NCI-H526 (cell line): ENCODE measurements around the gene MDH1.
"Not testable (repeated sequence)": the region's sequence is repeated elsewhere in the genome, so short reads cannot be mapped to it uniquely, and the experiment has no call there.

Source experiments
- DNase-seq, 2 experiments: peaks; one replicate each; lab custom pipeline; 2025; lab: John Stamatoyannopoulos, UW

MDH1 gene

DNA sequence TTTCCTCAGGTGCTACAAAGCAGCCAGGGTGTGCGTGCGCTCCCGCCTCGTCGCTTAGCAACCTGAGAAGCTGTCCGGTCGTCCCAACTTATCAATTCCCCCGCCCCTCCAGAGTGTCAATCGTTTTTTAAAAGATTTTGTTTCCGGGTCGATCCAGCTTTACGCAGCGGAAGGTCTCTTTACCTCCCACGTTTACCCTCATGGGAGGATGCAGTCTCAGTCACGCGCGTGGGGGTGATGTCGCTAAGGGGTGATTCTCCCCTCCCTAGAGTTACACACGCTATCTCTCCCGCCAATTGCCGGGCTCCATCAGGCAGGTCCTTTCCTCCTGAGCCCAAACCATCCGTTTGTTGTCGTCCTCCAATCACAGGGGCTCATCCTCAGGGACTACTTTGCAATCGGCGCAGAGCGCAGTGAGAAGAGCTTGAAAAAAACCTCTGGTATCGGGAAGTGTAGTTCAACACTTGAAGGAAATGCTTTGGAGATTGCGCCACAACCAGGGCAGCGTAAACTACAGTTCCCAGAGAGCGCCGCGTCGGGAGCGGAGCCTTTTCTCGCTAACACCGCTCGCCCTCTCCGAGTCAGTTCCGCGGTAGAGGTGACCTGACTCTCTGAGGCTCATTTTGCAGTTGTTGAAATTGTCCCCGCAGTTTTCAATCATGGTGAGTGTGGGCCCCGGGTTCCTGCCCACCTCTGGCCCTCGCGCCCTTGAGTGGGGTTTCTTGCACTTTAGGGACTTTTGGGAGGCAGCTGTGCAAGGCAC lies at the start of gene MDH1, which contains the start of gene WDPCP:
MDH1 (plus strand) TSS at position 579 of the 763 bp plus-strand sequence; CDS start at position 660, 81 bp downstream.
WDPCP (minus strand) TSS at position 93 of the 763 bp plus-strand sequence. CDS start 206 bp downstream, outside the sequence.
- peak; percentile 99 for DNase-seq

DNA sequence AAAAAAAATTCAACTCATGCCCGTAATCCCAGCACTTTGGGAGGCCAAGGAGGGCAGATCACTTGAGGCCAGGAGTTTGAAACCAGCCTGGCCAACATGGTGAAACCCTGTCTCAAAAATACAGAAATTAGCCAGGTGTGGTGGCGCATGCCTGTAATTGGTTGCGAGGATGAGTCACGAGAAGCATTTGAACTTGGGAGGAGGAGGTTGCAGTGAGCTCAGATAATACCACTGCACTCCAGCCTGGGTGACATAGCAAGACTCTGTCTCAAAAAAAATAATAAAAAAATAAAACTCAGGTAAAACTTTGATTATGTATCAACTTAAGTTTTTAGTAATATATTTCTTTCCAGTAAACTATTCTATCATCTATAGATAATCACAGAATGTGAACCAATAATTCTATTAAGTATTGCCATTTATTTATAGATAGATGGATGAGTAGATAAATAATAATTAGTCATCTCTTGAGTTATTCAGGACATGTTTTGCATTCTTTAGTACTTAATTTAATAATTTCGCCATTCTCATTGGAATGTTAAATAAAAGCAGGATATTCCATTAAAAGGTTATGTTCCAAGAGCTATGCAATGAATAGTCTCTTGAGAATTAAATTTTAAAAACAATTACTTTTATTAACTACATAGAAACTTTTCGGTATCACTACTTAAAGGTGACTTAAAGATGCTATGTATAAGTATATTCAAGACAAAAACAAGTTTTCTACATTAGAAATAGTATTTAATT lies 49.2 kb upstream of the MDH1 start:
- no peak for DNase-seq

DNA sequence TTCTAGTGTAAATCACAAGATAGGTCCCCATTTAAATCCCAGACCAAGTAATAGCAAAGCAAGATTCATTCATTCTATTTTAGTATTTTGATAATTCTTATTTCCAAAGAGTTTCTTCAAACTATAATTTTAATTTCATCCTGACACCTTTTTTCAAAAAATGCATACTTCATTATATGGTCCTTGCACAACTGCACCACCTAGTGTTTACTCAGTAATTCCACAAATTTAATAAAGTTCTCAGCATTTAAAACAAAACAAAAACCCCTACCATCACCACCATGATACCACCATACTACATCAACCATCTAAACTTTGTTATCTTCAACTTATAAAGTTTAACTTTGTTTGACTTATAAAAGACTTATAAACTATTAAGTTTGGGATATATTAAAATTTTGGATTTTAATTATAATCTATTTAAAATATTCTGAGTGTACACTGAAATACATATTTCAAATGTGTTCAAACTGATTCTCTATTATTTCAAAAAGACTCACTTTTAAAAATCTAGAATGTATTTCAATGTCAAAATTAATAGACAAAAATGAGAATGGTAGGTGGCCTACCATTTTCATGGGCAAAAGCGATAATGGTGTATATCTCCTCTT lies 44.6 kb upstream of the MDH1 start:
- DNase-seq: peak in 1 of 2 experiments; percentile 33

DNA sequence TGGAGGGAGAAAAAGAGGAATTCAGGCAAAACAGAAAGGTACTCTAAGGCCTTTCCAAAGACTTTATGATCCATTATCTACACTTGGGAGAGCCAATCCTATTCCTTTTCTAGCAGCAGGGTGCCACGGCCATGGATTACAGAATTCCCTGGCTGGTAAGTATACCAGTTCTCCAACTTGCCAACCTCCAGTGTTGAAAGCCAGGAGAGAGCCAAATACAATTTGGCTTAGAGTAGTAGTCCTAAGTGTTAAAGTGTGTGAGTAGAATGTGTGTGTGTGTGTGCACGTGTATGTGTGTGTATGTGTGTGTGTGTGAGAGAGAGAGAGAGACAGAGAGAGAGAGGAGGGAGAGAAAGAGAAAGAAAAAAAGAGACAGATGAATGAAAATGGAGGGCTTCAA lies 43.7 kb upstream of the MDH1 start:
- no peak for DNase-seq

DNA sequence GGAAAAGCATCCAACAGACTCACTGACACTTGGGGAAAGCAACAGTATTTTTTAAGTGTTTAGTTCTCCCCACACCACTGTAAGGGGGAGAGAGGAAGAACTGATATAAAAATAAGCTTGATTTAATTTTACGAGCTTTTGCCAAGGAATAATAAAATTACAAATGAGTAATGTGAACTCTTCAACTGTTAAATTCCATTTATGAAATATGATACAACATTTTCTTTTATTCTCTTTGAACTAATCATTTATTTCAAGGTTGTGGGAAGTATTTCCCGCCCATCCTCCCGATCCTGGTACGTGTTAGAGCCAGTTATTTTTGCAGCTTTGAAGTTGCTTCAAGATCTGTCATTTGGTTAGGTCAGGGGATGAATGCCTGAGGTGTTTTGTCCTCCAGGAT lies 35.7 kb upstream of the MDH1 start:
- no peak for DNase-seq

DNA sequence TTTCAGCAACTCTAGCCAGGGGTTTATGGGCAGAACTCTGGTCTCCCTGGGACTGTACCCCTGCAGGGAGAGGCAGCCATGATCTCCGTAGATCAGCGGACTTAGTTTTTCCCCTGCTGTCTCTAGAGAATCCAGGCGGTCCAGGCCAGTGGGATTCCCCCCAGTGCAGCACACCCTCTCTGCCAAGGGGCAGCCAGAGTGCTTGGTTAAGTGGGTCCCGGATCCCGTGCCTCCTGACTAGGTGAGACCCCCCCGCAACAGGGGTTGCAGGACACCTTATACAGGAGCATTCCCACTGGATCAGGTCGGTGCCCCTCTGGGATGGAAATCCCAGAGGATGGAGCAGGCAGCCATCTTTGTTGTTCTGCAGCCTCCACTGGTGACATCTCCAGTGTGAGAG lies 33.5 kb upstream of the MDH1 start:
- no peak for DNase-seq

DNA sequence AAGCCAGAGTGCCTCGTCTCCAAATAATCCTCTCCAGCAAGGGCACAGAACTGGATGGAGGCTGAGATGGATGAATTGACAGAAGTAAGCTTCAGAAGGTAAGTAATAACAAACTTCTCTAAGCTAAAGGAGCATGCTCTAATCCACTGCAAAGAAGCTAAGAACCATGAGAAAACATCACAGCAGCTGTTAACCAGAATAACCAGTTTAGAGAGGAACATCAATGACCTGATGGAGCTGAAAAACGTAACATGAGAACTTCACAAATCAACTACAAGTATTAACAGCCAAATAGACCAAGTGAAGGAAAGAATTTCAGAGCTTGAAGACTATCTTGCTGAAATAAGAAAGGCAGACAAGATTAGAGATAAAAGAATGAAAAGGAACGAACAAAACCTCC lies 32.8 kb upstream of the MDH1 start:
- peak in 1 of 2 experiments; percentile 17 for DNase-seq

DNA sequence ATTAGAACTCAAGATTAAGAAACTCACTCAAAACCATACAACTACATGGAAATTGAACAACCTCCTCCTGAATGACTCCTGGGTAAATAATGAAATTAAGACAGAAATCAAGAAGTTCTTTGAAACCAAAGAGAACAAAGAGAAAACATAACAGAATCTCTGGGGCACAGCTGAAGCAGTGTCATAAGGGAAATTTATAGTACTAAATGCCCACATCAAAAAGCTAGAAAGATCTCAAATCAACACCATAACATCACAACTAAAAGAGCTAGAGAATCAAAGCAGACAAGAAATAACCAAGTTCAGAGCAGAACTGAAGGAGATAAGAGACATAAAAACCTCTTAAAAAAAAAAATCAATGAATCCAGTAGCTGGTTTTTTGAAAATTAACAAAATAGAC lies 30.9 kb upstream of the MDH1 start:
- DNase-seq: not testable (repeated sequence)

DNA sequence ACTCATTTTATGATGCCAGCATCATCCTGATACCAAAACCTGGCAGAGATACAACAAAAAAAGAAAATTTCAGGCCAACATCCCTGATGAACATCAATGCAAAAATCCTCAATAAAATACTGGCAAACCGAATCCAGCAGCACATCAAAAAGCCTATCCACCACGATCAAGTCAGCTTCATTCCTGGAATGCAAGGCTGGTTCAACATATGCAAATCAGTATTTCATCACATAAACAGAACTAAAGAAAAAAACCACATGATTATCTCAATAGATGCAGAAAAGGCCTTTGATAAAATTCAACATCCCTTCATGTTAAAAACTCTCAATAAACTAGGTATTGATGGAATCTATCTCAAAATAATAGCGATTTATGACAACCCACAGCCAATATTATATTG lies 29.8 kb upstream of the MDH1 start:
- not testable (repeated sequence) for DNase-seq

DNA sequence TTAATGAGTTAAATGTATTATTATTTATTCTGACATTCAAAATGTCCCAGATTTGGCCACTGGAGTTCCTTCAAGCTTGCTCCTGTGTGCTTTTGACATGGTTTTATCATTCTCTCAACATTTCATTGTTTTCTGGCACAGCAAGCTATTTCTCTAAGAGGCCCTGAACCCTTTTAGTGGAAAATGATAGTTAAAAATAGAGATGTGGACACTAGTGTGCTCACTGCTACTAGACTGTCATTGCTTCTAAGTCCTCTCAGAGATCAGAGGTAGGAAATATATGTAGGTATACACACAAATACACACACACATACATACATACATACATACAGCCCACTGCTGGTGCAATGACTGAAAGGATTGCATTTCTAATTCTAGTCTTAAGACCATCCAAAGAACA lies 26.0 kb upstream of the MDH1 start:
- no peak for DNase-seq

DNA sequence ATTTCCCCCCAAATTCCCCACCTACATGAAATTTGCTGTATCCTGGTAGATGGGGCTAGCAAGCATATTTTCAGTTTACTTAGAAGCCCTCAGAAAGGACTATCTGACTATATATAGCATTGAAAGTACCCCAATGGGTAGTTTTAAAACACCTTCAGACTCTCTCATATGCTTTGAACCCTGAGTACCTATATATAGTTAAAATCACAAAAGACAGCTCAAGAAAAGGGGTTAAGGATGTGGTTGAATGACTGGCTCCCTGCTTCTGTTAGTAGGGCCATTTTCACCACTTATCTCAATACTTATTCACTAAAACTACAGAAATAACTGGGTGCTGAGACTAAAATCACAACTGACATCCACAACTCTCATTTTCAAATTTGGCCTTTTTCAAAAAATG lies 19.0 kb upstream of the MDH1 start:
- no peak for DNase-seq

DNA sequence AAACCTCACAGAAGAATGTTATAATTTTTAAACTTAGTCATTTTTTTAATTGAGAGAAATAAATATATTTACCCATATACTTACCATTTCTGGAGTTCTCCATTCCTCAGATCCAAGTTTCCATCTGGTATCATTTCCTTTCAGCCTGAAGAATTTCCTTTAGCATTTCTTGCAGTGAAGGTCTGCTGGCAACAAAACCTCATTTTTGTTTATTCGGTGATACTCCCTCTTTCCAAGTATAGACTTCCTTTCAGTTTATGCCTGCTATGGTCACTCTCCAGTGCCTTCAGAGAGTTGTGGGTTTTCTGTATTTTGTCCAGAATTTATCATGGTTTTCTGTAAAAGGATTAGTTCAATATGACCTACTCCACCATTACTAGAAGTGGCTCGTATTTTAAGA lies 17.5 kb upstream of the MDH1 start:
- DNase-seq: no peak

DNA sequence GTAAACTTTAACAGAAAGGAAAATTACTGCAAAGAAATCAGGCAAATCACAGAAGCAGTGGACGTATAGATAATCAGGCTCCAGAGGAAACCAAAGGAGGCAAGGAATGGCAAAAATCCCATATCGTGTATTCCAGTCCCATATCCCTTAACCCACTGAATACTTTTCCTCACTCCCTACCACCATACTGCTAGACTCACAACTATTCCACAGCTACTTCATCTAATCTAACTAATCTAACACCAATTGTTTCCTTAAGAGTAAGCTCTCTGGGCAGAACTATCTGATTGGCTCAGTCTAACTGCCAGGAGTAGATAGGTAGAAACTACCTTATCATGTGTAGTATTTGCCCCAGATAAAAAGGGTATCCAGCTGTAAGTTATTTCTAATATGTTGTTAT lies 16.8 kb upstream of the MDH1 start:
- DNase-seq: no peak

DNA sequence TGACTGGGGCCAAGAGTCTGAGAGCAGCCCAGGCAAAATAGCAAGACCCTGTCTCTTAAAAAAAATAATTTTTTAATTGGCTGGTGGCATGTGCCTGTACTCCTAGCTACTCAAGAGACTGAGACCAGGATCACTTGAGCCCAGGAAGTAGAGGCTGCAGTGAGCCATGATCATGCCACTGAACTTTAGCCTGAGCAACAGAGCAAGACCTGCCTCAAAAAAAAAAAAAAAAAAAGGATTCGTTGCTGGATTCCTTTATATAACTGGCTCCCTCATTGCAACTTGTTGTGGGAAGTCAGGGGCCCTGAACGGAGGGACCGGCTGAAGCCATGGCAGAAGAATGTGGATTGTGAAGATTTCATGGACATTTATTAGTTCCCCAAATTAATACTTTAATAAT lies 15.7 kb upstream of the MDH1 start:
- DNase-seq: not testable (repeated sequence)

DNA sequence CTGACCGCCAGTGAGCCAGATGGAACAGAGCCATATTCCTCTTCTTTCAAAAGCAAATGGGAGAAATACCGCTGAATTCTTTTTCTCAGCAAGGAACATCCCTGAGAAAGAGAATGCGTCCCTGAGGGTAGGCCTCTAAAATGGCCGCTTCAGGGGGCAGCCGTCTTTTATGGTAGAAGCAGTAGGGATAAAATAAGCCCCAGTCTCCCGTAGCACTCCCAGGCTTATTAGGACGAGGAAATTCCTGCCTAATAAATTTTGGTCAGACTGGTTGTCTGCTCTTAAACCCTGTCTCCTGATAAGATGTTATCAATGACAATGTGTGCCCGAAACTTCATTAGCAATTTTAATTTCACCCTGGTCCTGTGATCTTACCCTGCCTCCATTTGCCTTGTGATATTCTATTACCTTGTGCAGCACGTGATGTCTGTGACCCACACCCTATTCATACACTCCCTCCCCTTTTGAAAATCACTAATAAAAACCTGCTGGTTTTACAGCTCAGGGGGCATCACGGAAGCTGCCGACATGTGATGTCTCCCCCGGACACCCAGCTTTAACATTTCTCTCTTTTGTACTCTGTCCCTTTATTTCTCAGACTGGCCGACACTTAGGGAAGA lies 14.9 kb upstream of the MDH1 start:
- DNase-seq: not testable (repeated sequence)

DNA sequence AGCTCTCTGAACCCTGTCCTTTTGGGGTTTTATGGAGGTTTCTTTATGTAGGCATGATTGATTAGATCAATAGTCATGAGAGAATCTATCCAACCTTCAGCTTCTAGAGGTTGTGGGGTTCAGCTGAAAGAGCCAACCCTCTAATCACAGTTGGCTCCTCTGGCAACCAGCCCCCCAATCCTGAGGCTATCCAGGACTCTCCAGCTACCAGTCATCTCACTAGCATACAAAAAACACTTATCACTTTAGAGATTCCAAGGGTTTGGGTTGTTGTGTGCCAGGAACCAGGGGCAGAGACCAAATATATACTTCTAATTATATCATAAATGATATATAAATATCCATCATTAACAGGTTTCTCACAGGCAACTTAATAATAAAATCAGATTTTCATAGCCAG lies 12.2 kb upstream of the MDH1 start:
- DNase-seq: no peak

DNA sequence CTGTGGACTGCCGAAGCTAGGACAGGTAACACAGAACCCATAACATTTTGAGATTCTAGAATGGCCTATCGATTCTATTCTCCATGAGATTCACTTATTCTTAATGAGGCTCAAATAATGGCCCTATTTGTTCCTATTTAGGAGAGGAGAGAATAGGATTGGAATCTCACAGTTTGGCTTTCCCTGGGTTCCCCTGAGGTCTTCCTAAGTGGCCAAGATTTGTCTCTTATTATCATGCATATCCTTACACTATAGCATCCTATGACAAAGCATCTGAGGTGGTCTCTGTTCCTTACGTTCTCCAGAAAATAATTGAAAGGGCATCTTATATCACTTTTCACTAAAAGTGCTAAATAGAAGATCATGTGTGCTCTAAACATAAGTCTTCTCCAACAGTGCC lies 10.0 kb upstream of the MDH1 start:
- DNase-seq: no peak

DNA sequence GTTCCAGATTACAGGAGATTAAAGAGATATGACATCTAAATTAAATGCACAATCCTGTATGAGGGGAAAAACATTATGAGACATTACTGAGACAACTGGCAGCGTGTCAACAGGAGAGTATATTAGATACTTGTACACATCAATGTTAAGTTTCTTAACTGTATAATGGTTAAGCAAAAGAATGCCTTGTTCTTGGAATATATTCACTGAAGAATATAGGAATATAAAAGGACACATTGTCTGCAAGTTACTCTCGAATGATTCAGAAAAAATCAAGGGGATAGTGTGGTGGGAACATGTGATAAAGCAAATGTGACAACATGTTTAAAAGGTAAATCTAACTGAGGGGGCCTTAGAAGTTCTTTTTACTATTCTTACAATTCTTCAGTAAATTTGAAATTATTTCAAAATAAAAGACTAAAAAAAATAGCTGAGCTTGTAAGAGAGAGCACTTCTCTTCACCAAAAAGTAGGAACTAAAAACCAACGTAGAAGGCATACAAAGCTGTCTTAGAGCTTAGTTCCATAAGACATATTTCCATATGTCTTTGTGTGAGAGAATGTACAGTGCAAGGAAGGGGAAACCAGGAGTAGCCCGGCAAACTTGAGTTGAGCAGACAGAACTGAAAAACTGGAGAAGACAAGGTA lies 8.0 kb upstream of the MDH1 start:
- DNase-seq: no peak

DNA sequence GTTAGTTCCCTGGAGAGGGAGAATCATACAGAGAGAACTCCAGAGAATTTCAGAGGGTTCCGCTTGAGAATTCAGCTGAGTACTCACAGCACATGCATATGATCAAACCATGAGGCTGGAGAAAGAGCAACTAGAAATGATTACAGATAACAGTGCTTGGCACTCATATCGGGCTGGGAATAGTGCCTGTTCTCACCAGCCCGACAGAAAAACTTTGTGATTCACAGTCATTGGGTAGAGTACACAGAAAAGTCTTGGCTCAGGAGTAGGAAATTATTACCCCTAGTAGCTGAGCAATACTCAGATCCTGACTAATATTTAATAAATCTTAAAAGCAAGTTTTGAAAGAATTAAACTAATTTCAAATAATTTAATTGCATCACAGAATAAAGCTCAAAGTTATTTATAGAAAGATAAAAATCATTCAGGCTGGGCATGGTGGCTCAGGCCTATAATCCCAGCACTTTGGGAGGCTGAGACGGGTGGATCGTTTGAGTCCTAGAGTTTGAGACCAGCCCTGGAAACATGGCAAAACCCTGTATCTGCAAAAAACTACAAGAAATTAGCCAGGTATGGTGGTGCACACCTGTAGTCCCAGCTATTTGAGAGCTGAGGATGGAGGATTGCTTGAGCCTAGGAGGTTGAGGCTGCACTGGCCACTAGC lies 7.3 kb upstream of the MDH1 start:
- DNase-seq: no peak

DNA sequence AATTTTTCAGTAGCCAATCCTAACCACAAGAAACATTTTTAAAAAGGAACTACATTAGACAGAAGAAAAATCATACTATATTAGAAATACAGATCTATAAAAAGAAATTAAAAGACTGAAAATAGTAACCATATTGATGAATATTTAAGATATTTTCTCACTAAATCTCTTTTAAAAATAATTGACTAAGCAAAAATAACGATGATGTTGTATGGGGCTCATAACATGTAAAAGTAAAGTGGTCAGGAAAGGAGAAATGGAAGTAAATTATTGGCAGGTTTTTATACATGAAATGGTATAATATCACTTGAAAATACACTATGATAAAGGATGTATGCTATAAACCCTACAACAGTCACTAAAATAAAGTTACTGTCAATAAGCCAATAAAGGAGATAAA lies 5.9 kb upstream of the MDH1 start:
- no peak for DNase-seq

DNA sequence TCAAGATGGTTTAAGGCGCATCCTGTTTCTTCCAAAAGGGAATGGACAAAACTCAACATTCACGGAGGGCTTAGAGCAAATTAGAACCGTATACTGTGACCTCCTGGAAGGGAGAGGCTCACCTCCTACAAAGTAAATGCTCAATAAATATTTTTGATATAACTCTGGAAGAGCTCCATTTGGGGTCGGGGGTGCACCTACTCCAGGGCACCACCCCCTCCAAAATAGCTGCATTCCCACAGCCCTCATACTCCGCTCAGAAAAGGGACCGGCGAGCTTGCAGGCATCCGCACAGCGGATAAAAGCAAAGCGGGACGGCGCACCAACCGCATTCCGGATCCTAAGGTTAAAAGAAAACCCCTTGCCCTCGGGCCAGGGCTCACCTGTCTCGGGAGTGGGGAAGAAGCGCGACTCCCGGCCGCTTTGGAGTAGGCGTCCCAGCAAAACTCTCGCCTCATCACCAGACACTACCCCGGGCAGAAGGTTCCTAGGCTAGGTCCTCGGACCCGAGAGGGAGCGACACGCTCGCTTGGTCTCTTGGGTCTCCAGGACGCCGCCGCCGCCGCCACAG lies 864 bp upstream of the MDH1 start:
- peak in 1 of 2 experiments; percentile 32 for DNase-seq
